NCI-H187 treated with DMSO at 0.1 percent for 48 hours (cell line): Measurements from ENCODE around the gene NECAB3.

ENCODE experiments used
- DNase-seq: peaks from one replicate; lab custom pipeline; 2025; lab: John Stamatoyannopoulos, UW

The NECAB3 gene

DNA sequence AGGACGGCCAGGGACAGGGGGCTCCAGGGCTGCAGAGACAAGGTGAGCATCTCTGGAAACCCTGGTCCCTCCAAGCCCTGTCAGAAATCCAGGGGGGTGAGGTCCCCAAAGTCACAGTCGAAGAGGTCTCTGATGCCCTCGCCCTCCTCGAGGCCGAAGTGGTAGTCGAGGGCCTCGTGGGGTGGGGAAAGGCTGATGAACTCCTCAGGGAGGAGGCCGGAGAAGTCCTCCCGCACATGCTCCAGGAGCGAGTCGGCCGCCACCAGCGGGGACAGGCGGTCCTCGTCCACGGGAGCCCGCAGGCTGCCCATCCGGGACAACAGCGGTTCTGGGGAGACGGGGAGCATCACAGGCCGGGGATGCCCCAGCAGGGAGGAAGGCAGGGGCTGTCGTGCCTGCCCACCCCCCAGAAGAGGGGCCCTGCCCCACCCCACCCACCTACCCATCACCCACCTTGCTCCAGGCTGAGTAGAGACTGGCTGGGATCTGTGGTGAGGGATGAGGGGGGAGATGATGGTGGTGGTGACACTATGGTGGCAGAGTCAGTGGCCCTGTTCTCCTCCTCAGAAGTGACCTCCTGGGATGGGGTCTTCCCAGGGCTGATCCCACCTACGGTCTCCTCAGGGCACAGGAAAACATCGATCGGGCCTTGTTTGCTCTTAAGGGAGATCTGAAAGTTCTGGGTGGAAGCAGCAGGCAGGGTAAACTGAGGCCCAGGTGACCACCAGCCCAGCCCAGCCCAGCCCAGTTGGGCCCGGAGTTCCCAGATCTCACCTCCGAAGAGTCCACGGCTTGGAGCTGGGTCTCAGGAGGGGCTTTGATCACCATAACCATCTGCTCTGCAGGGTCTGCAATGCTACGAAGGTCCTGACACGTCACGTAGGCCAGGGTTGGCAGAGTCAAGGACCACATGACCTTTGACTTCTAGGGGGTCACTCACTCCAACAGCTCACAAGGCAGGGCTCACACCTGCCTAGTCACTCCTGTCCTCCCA, 2.7 kb upstream of the NECAB3 start:
- DNase-seq: no peak

DNA sequence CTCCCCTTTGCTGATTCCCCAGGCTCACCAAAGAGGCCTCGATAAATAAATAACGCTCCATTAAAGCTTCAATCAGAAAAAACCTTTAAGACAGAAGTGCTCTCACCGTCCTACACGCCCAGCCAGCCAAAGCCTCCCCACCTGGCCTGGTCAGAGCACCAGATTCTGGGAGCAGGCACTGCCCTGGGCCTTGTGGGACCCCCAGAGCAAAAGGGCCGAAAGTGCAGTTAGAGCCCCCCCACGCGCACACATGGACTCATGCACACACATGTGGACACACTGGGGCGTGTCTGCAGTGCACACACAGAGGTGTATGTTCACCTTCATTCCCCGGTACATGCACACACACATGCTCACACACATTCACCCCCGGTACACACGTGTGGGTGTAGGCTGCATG, 1.9 kb upstream of the NECAB3 start:
- no peak for DNase-seq

DNA sequence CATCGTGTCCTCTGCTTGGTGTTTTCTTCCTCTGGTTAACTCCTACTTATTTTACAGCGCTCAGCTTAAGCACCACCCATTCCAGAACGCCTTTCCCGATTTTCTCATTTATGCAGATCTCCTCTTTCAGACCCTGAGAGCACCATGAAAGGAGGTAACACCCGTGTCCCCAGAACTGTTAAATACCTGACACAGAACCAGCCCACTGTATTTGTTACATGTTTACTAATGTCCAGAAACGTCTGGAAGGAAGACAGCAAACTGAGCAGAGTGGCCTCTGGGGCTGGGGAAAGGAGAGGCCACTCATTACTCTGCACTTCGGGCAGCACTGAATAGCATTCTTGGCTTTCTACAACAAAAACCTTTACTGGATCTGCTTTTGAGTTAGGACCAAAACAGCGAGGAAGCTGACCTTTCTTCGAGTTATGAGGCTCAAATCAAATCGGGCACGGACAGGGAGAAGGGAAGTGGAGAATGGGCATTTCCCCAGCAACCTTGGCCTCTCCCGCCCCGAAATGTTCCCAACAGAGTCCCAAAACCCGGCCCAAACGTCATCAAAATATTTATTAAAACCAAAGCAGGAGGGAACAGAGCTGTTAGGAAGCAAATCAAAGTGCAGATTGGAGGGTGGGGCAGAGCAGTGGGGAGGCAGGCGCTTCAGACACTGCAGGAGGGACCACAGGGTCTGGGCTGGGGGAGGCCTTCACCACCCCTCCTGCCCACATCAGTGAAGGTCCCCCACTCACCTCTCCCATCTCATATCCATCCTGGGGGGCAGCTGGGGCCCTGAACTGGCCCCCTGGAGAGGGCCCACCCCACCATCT, 1.1 kb upstream of the NECAB3 start:
- no peak for DNase-seq

DNA sequence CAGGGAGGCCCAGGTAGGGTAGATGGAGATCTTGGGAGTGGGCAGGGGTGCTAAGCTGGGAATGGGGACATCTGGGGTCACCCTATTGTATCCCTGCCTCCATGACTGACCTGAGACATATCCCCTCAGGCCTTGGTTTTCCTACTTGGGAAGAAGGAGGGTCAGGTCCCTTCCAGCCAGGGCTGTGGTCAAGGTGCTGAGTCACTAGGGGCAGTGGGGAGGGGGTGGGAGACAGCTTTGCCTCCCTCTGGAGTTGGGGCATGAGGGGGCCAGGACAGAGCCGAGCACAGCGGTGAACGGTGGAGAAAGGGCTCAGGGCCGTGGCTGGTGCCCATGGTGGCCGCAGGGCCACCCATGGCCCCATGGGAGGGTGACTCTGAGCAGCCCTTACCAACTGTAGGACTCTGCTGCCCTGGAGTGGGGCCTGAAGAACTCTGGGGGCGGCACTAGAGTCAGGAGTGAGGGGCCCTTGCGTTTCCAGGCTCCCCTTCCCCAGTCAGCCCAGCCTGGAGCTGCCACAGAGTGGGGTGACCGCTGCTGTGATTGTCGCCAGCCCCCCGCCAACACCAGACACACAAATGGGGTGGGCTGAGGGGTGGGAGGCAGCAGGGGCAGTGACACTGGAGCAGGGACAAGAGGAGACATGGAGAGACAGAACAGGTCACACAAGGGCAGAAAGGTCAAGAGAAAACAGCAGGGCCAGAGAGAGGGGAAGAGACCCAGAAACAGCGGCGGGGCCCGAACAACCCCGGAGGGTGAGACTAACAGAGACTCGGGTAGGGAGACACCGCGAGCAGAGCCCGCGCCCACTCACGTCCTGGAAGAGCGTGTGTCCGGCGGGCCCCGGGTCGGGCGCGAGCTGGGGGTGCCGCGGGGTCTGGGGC, 576 bp downstream of the NECAB3 start:
- no peak for DNase-seq

DNA sequence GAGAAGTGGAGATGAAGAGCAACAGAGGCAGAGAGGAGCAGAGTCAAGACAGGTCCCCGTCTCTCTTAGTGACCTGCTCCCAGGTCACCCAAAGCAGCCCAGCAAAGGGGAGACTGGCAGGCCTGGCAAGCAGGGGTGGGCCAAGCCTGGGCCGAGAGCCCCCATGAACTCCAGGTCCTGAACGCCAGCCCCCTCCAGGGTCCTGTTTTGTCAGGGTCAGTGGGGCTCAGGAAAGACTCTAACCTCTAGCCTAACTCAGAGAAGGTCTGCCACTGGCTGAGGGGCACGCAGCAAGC, 1.2 kb downstream of the NECAB3 start:
- no peak for DNase-seq

DNA sequence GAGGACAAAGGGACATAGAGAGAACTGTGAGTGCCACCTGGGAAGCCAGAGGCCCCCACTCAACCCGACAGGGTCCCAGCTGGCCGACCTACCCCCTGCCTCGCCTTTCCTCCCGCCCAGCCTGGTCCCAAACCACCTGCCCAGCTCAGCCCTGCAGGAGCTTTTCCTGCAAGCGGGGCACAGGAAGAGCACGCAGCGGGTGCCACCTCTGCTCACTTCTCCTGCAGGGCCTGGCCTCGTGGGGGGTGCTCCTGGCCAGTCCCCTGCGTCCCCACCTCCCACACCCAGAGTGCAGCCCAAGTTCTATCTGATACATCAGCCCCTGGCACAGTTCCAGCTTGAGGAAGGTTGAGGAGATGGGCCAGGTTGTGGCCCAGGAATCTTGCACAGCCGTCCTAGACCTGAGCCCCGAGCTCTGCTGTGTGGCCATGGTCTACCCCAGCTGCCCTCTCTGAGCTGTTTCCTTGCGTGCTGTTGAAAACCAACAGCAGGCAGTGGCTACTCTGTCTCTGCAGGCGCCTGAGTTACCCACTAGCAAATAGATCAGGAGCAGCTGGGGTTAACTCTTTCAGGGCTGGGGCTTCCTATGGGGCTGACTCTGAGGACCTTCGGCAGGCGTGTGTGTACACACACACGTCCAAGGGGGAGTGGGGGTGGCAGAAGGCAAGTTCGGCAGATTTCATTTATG, 1.7 kb downstream of the NECAB3 start:
- DNase-seq: no peak

DNA sequence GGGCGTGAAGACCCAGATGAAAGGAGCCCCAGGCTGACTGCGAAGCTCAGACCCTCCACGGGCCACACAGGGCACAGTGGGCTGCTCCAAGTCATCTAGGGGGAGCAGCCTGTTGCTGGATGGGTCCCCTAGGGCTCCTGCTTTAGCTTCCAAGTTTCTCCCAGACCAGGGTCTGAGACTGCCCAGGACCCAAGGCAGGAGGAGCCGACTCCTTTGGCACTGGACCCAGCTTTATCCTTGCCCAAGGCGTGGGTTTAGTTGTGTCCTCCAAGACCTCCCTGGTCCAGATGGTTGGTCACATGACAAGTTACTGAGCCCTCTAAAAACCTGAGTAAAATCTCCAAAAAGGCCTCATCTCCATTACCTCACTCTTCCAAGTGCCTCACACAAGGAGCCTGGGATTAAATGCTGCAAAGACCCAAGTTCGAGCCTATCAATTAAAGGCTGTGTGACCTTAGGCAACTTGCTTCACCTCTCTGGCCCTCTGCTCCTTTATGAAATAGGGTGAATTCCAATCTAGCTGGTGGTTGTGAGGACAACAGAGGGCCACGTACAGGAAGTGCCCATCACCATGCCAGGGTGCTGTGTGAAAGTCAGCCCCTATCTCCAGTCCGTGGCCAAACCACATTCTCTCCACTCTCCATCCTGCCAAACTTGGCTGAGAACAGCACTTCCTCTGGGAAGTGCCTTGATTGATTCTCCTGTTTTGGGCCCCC, 2.5 kb downstream of the NECAB3 start:
- no peak for DNase-seq

DNA sequence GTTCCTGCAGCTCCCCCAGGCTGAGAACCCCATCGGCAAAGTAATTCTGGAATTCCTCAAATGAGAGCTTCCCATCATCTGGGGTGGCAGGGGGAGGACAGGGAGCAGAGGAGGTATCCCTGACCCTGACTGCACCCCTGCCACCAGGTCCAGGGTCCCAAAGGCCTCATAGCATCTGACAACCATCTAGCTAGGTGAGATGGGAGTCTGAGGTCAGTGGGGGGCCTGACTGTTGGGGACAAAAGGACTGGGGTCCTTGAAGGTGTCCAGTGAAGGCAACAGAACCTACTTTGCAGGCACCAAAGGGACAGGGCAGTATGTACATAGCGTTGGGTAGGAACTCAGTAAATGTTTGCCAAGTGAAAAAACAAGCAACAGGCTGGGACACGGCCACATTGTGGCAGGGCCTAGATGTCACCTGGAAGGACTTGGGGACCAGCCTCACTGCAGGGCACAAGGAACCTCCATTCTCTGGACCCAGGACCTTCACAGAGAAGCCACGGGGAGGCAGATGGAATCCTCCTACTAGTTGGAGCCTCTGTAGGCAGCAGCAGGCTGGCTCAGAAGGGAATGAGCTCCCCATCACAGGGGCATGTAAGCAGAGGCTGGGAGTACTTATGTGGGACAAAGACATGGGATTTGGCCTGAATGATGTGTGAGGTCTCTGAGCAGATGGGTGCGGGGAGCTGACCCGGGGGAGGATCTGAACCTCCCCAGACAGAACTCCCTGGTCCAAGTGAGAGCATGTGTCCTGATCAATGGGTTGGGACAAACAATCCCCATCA, 3.3 kb downstream of the NECAB3 start:
- no peak for DNase-seq

DNA sequence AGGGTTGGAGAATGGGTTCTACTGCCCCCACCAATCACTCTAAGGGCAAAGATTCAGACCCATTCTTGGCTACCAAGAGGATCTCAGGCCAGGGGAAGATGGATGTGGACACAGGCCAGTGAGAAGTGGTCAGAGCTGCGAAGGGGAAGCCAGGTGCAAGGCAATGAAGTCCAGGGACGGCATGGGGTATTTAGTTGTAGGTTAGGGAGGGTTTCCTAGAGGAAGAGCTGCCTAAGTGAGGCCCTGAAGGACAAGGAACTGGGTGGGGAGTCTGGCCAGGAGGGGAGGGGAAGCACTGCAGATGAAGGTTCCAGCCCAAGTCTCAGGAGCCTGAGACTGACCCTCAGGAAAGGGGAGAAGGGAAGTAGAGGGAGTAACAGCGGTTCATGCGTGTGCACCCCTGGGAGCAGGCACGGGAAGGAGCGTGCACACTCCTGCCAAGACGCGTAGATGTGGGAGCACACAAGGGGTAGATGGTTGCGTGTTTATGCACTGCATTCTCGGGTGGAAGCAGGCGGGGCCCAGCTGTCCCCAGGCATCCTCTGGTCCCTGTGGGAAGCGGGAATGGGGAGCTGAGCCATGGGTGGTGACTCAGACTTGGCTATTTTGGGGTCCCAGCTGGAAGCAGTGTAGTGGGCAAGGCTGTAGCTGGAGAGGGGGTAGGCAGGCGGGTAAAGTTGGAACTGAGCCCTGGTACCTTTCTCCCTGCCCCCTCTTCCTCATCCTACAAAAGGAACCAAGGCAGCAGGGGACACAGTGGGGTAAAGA, 4.2 kb downstream of the NECAB3 start:
- DNase-seq: no peak

DNA sequence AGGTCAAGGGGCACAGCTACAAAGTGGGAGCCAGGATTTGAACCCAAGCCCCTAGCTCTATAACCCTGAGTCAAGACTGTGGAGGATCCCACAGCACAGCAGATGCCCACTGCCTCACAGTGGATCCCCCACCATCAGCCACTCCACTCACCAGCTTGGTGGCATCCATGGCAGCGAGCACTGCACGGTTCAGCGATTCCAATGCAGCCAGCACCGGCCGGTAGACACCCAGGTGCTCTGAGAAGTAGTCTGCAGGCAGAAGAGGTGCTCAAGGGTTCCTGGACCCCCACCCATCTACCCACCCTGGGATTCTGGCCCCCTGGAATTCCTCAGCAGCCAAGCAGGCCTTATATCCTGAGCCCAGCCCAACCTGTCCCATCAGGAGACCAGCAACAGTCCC, 5.0 kb downstream of the NECAB3 start:
- no peak for DNase-seq

DNA sequence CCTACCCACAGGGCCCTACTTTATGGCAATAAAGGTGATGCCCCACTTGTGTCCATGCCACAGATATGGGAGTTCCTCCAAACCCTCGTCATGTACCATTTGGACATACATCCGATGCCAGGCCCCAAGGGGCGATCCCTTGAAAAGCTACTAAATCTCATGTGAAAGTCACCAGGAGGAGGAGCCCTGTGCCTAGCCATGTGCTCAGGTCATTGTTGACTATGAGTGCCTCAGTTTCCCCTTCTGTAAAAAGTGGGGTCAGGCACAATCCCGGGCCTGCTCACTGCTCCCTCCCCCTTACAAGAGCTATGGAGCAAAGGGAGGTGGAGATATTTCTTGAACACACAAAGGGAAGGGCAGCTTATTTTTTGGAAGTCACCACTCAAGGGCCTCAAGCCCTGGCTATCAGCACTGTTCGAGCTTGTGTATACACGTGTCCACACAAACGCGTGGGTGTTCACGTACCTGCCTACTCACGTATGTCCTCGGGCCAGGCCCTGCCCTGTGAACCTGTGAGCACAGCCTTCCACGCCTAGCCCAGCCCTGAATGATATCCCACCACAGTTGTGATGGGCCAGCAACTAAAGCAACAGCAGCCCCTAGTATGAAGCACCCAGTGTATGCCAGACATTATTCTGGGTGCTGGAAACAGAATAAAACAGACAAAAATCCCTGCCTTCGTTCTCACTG, 5.6 kb downstream of the NECAB3 start:
- DNase-seq: no peak

DNA sequence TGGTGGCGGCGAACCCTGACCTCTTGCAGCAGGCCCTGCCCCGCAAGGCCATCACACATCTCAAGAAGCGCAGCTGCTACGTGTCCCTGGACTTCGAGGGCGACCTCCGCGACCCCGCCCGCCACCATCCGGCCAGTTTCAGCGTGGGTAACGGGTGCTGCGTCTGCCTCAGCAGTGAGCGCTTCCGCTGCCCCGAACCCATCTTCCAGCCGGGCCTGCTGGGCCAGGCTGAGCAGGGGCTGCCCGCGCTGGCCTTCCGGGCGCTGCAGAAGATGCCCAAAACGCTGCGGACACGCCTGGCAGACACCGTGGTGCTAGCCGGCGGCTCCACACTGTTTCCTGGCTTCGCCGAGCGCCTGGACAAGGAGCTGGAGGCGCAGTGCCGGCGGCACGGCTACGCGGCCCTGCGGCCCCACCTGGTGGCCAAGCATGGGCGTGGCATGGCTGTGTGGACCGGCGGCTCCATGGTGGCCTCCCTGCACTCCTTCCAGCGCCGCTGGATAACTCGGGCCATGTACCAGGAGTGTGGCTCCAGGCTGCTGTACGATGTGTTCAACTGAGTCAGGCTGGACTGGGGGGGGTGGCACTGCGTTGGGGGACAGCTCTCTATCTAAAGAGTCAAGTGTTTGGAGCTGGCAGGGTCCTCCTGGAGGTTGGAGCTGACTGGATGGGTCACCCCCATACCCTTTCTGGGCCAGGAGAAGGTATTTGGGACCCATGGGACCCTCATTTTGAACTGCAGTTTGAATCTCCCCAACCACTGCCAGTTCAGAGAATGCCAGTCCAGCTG, 6.4 kb downstream of the NECAB3 start:
- peak; percentile 38 for DNase-seq

DNA sequence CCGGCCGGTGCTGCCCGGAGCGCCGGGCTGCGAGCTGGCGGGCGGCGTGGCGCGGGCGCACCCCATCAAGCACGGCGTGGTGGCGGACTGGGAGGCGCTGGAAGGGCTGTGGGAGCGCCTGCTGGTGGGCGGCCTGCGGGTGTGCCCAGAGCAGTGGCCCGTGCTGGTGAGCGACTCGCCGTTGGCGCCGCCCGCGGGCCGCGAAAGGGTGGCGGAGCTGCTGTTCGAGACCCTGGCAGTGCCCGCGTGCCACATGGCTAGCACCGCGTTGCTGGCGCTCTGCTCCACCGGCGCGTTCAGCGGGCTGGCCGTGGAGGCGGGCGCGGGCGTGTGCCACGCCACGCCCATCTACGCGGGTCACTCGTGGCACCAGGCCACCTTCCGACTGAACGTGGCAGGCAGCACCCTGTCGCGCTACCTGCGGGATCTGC, 7.0 kb downstream of the NECAB3 start:
- no peak for DNase-seq

DNA sequence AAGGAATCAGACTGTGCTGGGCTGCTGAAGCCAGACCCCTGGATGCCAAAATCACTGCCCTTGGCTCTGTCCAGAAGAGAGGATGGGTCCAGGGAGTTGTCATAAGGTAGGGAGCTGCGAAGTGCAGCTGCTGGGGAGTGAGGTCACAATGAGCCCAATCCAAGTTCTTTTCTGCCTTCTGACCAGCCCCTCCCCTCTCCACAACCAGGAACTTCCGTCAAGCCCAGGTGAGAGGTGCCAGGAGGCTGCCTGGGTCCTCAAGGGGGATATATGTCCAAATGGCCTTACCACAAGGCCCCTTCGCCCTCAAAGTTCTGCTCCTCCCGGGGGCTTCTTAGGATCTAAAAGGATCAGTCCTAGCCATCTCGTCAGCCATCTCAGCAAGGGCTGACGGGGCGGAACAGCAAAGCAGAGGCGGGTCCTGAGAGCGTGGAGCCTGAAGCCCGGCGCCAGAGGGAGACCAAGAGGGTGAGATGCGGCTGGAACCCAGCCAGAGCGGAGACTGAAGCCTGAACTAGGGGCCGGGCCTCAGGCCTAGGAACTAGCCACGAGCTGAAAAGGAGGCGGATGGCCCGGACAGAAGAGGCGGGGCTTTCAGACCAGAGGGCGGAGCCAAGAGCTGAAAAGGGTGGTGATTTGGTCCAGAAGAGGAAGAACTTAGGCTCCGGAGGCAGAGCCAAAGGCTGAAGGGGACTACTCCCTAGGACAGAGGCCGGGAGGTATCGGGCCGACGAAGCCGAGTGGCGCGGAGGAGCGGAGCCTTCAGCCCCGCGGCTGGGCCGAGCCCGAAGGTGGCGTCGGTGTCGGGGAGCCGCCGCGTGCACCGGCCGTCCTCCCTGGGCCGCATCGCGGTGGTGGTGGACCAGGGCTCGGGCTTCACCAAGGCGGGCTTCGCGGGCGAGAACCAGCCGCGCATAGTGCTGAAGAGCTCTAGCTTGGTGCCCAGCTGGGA, 7.7 kb downstream of the NECAB3 start, which contains the start of gene ACTL10:
Gene ACTL10 (plus strand): TSS at position 651 of the 952 bp plus-strand sequence. CDS start 555 bp downstream, outside the sequence.
- DNase-seq: peak; percentile 90

DNA sequence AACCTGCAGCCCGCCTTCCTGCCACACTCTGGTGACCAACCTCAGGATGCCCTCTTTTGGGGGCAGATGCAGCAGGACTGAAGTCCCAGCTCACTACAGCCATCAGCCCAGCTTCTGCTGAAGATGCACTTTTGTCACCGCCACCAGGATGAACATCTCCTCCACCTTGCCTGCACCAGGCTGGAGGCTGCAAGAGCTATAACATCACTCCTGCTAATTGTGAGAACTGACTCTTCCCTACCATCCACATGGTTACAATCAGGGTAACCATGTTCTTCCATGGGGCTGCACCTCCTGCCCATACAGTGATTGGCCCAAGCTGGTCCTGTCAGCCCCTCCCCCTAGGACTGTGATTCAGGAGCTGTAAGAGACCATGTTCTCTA, 9.5 kb downstream of the NECAB3 start:
- no peak for DNase-seq

DNA sequence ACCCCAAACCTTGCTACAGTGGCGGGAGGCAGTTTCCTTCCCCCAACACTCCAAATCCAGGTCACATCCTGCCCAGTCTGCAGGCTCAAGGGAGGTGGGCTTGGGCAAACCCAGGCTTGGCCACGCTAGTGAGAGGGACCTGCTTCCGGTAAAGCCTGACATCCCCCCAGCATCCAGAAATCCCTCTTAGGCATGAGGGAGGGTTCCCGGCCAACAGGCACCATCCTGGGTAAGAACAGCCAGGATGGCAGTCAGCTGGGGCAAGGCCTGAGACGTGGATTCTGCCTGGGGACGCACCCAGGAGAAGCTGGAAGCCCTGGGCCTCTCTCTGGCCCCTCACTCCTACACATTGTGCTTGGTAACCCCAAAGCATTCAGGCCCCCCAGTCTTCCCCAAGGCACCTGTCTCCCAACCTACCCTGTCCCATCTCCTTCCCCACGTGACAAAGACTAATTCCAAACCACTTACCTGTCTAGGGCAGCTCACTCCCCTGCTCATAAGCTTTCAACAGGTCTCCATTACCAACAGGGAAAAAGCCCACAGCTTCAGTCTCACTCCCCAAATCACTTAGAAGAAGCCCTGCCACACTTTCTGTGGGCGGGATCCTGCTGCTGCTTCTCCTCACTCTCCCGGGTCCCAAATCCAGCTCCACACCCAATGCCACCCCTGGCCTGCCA, 10.0 kb downstream of the NECAB3 start:
- no peak for DNase-seq
